ENCODE results near the gene PSME1.

Gene PSME1

DNA sequence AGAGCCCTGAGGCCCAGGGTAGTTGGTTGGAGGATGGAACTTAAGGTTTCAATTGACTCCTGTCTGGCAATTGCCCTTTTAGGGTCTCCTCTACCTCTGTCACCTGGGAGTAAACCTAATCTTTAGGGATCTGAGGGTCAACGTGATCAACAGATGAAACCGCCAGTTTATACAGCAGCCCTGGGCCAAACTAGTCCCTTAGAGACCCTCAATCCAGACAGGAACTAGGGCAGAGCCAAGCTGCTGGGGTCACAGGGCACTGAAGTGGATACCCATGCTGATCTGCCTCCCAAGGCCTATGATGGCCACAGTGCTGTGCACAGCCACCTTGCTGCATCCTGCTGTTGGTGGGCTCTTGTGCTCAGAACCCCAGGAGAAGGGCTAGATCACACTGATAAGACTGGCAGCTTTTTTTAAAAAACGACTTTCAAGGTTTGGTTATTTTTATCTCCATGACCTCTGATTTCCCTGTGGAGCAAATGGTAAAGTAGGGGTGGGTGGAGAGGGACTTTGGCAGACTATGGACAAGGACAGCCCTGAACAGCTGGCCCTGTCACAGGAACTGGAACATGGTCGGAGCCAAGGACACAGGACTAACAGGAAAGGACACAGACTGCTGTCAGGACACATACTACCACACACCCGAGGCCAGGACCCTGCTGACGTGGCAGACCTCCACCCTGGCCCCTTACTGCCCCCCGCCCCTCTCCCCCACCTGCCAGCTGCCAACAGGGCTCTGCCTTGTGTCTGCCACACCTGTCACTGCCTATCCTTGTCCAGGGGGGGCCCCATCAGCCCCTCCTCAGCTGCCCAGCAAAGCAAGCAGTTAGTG lies 5.1 kb upstream of the PSME1 start:
- no peak for DNase-seq

DNA sequence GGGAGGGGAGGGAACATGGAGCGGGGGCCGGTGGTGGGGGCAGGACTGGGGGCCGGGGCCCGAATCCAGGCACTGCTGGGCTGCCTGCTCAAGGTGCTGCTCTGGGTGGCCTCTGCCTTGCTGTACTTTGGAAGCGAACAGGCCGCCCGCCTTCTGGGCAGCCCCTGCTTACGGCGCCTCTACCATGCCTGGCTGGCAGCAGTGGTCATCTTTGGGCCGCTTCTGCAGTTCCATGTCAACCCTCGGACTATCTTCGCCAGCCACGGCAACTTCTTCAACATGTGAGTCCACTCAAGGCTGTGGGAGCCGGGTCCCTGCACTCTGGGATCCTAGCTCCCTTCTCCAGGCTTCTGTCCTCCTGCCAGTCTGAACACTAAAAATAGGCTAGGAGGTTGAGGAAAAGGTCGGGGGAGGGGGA lies 4.4 kb upstream of the PSME1 start:
- no peak for DNase-seq

DNA sequence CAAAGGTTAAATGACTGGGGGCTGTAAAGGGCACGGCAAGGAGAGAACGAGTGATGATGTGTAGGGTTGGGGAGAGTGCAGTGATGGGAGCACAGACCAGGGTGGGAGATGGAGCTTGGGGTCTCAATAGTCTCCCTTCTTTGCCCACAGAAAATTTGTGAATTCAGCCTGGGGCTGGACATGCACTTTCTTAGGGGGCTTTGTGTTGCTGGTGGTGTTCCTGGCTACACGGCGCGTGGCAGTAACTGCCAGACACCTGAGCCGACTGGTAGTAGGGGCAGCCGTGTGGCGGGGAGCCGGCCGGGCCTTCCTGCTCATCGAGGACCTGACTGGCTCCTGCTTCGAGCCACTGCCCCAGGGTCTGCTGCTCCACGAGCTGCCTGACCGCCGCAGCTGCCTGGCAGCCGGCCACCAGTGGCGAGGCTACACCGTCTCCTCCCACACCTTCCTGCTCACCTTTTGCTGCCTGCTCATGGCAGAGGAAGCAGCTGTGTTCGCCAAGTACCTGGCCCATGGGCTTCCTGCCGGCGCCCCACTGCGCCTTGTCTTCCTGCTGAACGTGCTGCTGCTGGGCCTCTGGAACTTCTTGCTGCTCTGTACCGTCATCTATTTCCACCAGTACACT lies 3.8 kb upstream of the PSME1 start:
- peak; percentile 21 for DNase-seq

DNA sequence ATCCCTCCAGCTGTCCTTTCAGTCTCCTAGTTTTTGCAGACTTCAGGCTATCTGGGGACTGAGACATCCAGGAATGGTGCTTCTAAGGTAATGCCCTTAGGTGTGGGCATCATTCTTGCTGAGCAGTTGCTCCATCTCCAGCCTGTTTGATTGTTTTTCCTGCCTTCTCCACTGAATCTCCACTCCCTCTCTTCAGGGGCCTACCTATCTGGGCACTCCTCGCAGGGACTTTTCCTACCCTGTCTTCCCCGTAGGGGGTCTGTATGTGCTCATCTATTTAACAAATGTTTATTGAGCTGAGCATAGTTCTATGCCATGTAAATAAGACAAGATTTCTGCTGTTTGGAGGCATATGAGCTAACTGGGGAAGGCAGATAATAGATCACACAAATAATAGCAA lies 3.0 kb upstream of the PSME1 start:
- DNase-seq, result no peak

DNA sequence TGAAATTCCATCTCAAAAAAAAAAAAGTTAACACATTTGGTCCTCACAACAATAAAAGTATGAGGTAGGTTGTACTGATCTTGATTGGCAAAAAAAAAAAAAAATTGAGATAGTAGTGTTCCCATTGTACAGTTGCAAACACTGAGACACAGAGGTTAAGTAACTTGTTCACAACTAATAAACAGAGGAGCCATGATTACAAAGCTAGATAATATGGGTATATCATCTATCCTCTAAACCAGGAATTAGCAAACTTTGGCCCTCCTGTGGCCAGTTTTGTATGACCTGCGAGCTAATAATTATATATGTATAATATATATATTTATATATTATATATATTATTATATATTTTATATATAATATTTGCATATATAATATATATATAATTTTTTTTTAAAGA lies 2.3 kb upstream of the PSME1 start:
- no peak for DNase-seq

DNA sequence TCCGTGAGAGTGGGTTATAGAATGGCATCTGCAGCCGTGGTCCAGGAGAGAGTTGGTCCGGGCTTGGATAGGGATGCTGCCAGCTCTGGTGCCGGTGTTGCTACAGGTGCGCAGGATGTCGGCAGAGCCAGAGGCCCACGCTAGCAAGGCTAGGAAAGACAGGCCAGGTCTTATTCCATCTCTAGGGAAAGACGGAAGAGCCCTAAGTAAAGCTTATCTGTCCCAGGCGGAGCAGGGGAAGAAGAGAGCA lies 485 bp upstream of the PSME1 start:
- DNase-seq, result no peak

DNA sequence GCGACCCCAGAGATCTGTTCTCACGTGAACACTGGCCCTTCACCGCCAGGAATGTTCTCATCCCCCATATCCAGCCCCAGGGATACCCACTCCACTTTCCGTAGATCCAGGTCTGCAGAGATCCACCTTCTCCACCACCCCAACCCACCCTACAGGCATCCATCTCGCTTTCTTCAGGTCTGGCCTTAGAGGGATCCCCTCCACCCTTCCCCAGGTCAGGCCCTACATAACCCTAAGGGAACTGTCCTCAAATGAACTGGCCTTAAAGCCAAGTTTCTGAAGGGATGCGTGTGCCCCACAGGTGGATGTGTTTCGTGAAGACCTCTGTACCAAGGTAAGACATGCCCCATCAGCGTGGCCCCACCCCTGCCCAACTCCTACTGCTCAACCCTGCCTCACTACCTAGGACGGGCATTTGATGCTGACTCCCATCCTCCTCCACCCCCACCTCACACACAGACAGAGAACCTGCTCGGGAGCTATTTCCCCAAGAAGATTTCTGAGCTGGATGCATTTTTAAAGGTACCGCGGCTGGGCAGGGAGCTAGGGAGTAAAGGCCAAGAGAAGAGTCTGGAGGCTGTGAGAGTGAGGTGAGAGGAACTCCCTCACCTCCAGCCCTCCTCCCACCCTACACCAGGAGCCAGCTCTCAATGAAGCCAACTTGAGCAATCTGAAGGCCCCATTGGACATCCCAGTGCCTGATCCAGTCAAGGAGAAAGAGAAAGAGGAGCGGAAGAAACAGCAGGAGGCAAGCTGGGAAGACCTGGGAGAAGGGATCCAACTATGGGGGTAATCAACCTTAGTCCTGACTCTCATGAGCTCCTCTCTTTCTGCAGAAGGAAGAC lies 912 bp downstream of the PSME1 start:
- DNase-seq, result no peak

DNA sequence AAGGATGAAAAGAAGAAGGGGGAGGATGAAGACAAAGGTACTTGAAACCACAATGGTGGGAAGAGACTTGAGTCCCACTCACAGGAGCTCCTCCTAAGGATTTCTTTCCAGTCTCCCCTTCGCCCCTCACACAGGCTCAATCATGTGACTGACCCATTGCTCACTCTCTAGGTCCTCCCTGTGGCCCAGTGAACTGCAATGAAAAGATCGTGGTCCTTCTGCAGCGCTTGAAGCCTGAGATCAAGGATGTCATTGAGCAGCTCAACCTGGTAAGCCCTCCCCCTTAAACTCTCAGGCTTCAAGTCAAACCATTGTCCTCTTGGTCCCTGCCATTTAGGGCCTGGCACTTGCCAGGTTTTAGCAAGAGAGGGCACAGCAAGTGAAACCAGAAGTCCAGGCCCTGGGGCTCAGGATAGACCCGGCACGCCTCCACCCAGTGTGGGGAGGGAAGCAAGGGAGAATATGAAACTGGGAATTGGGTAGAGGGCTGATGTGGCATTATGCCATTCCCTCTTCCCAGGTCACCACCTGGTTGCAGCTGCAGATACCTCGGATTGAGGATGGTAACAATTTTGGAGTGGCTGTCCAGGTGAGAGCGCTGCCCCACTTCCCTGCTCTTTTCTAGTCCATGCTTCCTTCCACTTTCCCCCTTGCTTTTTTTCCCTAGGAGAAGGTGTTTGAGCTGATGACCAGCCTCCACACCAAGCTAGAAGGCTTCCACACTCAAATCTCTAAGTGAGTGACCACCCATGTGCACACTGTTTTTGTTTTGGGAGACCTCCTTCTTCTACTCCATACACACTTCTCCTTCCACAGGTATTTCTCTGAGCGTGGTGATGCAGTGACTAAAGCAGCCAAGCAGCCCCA lies 1.8 kb downstream of the PSME1 start:
- DNase-seq, result no peak

DNA sequence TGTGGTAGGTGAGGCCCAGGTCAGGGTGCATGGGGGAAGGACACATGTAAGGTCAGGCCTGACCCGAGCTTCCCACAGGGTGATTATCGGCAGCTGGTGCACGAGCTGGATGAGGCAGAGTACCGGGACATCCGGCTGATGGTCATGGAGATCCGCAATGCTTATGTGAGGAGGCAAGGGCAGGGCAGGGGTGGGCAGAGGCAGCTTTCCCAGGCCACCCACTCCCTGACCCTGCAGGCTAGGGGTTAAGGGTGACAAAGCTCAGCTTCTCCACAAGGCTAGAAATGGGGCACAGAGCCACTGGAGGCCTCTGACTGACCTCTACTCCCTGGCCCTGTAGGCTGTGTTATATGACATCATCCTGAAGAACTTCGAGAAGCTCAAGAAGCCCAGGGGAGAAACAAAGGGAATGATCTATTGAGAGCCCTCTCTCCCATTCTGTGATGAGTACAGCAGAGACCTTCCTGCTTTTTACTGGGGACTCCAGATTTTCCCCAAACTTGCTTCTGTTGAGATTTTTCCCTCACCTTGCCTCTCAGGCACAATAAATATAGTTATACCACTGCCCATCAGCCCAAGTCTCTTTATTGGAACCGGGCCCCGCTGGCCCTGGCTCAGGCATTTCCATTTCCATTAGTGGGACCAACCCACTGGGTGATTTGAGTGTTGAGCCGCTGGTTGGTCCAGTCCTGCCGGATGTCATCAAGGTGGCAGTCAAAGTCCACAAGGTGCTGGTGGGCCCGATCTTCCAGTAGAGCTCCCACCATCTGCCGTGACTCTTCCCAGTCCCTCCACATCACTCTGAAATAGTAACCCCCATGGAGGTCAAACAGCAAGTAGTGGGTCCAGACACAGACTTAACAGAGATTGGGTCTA lies 2.6 kb downstream of the PSME1 start:
- DNase-seq, result no peak

DNA sequence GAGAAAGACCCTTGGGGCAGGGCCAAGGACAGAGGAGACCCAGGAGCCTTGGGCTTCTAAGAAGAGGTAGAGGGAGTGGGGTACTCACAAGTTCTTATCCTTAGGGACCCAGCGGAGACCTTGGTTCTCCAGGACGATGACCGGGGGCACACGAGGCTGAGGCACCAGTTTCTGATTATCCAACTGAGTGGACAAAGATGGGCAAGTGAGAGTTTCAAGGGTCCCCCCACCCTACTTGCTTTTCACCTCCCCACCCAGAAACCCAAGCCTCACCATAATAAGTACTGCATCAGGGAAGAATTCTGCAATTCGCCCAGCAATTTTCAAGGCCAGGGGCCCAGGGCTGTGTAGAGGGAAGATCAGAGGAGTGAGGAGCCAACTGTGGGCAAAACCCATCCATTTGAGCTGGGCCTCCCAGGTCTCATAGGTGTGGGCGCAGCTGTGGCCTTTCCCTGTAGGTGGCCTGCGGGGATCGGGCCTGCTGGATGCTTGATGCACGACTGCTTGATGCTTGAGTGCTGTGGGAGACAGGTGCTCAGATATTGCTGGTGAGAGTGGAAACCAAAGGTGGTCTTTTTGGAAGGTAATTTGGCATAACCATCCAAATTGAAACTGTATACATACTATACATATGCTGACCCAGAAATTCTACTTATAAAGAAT lies 3.4 kb downstream of the PSME1 start:
- DNase-seq, result no peak

DNA sequence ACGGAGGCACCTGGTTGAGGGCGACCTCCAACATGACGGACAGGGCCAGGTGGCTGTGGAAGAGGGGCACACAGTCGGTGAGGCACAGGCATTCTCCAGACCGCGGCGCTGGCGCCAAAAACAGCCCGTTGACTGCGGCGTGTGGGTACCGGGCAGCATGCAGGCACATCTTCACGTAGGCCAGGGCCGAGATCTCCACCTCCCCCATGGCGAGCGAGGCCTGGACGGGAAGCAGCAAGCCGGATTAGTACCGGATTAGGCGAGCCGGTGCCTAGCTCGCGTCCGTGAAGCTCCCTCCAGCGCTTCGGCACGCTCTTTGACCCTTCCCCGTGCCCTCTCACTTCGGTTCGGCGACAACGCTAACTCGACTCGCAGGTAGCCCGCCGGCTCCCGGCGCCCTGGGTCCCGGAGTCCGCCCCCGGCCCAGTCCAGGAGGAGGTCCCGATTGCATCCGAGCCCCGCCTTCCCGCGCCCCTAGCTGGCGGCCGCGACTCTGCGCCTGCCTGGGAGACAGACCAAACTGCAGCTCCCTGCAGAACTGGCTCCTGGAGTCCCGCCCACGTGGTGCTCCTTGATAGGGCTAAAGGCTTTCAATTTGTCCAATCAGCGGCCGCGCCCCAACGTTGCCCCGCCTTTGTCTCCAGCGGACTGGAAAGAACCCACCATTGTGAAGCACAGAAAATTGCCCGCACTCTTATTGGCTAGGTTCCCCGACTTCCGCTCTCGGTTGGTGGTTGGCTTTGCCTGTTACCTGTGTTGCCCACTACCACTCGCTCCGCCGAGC lies 5.3 kb downstream of the PSME1 start, which contains the start of gene EMC9:
EMC9 (minus strand) TSS at position 495 of the 784 bp plus-strand sequence; CDS start at position 208, 287 bp downstream.
- DNase-seq, result peak; percentile 99

DNA sequence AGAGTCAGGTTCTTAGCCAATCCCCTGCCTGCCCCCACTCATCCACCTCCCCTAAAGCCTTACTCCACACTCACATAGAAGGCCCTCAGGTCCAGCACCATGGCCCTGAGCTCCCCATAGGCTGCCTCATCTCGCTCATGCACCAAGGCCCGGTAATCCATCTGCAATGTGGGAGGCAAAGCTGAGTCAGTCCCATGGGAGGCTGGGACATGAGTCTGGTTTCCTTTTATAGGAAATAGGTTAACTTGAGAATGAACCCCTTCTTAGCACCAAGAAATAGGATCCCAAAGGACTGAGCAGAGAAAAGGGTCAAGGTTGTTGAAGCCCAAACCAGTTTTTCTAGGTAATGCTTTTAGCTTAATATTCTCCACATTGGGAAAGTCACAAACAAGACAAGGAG lies 7.5 kb downstream of the PSME1 start:
- no peak for DNase-seq

DNA sequence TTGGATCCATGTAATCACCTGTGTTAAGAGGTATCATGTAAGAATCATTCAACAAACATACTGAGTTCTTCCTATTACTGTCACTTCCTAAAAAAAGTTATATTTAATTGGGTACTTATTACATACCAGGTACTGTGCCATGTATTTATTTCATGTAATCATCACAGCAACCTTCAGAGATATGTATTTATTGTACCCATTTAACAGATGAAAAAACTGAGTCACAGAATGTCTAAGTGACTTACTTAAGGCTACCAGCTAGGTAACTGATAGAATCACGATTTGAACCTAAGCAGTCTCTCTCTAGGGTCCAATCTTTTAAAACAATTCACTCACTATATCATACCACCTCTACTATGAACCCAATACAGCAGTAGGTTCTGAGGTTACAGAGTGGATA lies 8.5 kb downstream of the PSME1 start:
- DNase-seq, result no peak

DNA sequence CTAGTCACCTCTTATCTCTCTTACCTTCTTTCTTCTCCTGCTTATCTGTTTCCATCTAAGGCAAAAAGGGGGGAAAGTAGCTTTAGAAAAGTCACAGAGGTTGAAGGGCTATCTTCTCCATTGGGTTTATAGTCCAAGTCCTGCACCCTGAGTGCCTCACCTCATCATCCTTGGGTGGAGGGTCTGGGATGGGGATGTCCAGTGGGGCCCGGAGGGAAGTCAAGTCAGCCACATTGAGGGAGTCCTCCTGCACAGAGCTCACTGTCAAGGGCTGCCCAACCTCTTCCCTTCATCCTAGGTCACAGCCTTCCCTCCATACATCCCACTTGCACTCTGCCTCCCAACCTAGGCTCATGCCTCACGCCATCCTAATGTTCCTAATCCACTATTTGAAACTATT lies 9.2 kb downstream of the PSME1 start:
- no peak for DNase-seq

DNA sequence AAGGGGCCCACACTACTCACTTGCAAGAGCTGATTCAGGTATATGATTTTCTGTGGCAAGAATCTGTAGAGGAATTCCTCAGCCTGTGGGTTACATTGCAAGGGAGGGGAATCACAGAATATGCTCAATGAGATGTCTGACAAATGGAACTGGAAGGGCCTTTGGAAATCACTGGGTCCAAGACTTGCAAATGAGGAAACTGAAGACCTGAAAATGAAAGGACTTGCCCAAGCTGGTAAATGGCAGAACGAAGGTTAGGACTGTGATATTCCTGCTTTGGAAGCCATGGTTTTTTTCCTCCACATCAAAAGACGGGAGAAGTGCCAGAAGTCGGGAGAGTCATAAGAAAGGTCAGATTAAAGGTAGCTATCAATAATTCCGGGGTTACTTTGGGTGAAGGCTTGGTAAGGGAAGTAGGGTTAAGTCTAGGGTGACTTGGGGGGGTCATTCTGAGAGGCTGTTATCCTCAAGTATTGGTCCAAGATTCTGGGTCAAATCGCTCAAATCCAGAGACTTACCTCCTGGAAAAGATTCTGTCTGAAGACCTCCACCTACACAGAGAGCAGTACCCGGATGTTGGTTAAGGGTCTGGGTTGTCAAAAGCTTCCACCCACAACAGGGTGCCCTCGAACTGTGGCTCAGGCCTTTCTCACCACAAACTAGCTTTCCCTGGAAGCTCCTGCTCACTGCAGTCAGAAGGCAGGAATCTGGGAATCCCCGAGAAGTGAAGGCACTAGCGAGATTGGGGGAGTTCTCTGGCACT lies 9.9 kb downstream of the PSME1 start:
- no peak for DNase-seq

DNA sequence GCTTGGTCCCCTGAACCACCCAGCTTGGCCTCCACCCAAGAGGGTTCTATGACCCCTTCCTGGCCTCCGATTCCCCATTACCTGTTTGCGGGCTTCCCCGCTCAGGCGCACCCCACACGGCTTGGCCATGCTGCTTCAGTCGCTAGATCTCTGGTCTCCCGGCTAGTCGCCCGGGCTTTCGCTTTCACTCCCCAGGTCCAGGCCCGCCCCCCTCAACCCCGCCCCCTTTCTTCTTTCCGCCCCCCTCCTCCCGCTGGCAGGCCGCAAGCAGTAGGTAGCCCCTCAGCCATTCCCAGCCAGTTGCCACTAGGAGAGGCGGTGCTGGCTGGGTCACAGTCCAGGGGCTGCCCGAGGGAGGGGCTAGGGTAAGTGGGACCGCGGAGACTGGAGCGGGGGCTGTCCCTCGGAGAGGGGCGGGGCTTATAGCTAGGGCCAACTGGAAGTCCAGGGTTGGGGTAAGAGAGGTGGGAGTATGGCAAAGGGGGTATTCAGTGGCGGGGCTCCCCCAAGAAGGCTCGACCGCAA lies 10.5 kb downstream of the PSME1 start, which contains the start of gene PSME2:
PSME2 (minus strand) TSS at position 158 of the 525 bp plus-strand sequence; CDS start at position 129, 29 bp downstream.
- DNase-seq, result peak; percentile 71

DNA sequence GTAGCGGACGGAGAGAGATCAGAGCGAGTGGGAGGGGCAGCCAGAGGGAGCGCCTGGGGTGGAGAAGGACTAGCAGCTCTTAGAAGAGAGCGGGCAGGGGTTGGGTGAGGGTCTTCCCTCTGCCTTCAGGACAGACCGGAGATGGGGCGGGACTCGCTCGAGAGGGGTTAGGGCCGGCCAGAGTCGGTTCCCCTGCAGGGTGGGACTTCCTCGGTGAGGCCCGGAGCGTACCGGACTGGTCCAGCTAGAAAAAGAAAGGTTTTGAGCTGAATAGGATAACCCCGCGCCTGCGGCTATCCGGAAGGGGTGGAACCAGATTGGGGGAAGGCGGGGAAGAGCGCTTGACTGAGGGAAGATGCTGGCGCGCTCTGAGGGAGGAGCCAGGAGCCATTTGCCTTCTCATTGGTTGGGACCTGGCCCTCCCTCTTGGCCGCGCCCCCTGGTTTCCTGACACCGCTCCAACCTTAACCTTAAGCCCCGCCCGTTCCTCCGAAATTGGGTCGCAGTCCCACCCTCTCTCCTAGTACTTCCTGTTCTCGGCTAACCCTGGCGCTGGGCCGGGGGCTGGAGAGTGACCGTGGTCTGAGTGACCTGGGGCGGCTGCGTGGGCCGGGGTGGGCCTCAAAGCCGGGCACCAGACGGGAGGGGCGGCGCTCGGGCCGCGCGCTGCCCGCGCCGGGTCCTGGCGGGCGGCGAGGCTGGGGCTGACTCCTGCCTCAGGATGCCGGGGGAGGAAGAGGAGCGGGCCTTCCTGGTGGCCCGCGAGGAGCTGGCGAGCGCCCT lies 11.2 kb downstream of the PSME1 start, which contains the start of gene RNF31:
RNF31 (plus strand) TSS at position 521 of the 783 bp plus-strand sequence; CDS start at position 722, 201 bp downstream.
- peak; percentile 90 for DNase-seq

DNA sequence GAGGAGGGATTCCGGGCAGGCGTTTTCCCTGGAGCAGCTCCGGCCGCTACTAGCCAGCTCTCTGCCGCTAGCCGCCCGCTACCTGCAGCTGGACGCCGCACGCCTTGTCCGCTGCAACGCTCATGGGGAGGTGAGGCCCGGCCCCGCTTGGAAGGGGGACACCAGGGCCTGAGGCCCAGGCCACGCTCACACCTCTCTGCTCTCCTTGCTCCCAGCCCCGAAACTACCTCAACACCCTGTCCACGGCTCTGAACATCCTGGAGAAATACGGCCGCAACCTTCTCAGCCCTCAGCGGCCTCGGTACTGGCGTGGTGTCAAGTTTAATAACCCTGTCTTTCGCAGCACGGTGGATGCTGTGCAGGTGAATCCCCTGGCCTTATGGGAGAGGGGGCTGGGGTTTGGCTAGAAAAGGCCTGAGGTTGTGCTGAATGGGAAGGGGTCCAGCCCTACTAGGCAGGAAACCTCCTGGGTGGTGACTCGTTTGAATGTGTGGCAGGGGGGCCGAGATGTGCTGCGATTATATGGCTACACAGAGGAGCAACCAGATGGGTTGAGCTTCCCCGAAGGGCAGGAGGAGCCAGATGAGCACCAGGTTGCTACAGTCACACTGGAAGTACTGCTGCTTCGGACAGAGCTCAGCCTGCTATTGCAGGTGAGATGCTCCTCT lies 11.9 kb downstream of the PSME1 start:
- no peak for DNase-seq
